Fibroblast of lung (primary cell): Measurements from ENCODE around the gene GALNT1. TPM values are rescaled to one million over a fixed set of nuclear protein-coding genes. Genes with fewer than 3 reads are reported as not detected.

Experiments used
- DNase-seq, 2 donors: peaks; one replicate each; pipeline versions ENCODE4 v3.0.0 to v3.0.0-alpha.2; 2010; ENCODE audit warnings: low read depth in 2 of 2
- H2AFZ ChIP-seq: 2 replicates; pipeline ENCODE4 v1.5.1; 2012; ENCODE audit warnings: low read length, control low read depth, inconsistent platforms
- H3K27ac ChIP-seq: 2 replicates; pipeline ENCODE4 v1.5.1; 2011; ENCODE audit warnings: low read length, control low read depth; ENCODE audit not compliant: insufficient read depth
- H3K27me3 ChIP-seq: 2 replicates; pipeline ENCODE4 v1.5.1; 2011; ENCODE audit warnings: mild to moderate bottlenecking, low read length; ENCODE audit not compliant: control insufficient read depth, insufficient read depth
- H3K36me3 ChIP-seq: 2 replicates; pipeline ENCODE4 v1.5.1; 2011; ENCODE audit warnings: low read length; ENCODE audit not compliant: control insufficient read depth, insufficient read depth
- H3K4me1 ChIP-seq: 2 replicates; pipeline ENCODE4 v1.5.1; 2011; ENCODE audit warnings: low read length; ENCODE audit not compliant: control insufficient read depth, insufficient read depth; ENCODE audit errors: extremely low read depth
- H3K4me2 ChIP-seq: 2 replicates; pipeline ENCODE4 v1.5.1; 2011; ENCODE audit warnings: low read length, control low read depth; ENCODE audit not compliant: insufficient read depth; ENCODE audit errors: extremely low read depth
- H3K4me3 ChIP-seq, 4 experiments: fragments of 200-600 bp in 1 of 4; sonication (generic) in 1 of 4; replicated peaks in 1 of 4; 2 replicates each; pipeline ENCODE4 v1.5.1; 2011 to 2016; ENCODE audit warnings: low read length in 4 of 4, low read depth in 3 of 4, mild to moderate bottlenecking in 3 of 4, control low read depth in 2 of 4, inconsistent platforms in 1 of 4, mixed read lengths in 1 of 4; ENCODE audit not compliant: insufficient read depth in 1 of 4; ENCODE audit errors: control extremely low read depth in 1 of 4
- H3K79me2 ChIP-seq: 2 replicates; pipeline ENCODE4 v1.5.1; 2012; ENCODE audit warnings: mild to moderate bottlenecking, low read length, inconsistent platforms; ENCODE audit not compliant: control insufficient read depth, insufficient read depth
- H3K9ac ChIP-seq: 2 replicates; pipeline ENCODE4 v1.5.1; 2011; ENCODE audit warnings: mild to moderate bottlenecking, low read length, control low read depth; ENCODE audit not compliant: insufficient read depth
- H3K9me3 ChIP-seq: 2 replicates; pipeline ENCODE4 v1.5.1; 2012; ENCODE audit warnings: low read depth, low read length; ENCODE audit not compliant: control insufficient read depth, insufficient read depth
- H4K20me1 ChIP-seq: 2 replicates; pipeline ENCODE4 v1.5.1; 2011; ENCODE audit warnings: low read length; ENCODE audit not compliant: control insufficient read depth, insufficient read depth; ENCODE audit errors: extremely low read depth
- EZH2 ChIP-seq: IDR thresholded peaks from 2 replicates; pipeline ENCODE4 v1.5.1; 2012; ENCODE audit warnings: low read length, control low read depth, mild to moderate bottlenecking; ENCODE audit errors: missing control alignments
- polyA plus RNA-seq, 2 donors: library from polyadenylated mRNA; depleted of rRNA in 1 of 2; stranded (reverse) in 1 of 2; unstranded in 1 of 2; fragments of >200 nt; gene quantifications; 2 replicates each; pipeline ENCODE4 v1.2.1, GENCODE V29; 2011 to 2012; ENCODE audit warnings: missing spikeins in 1 of 2
- total RNA-seq: library from RNA; depleted of rRNA; stranded (reverse); fragments of >200 nt; gene quantifications from 2 replicates; pipeline ENCODE4 v1.2.1, GENCODE V29; 2014
- TF ChIP-seq, protein P1 (sequence below), 2 donors: IDR thresholded peaks in 1 of 2; conservative IDR thresholded peaks in 1 of 2; 1 replicate in 1 of 2; 2 replicates in 1 of 2; pipeline ENCODE4 v1.5.1; 2011 to 2012; ENCODE audit warnings: low read length in 2 of 2, control low read depth in 1 of 2, inconsistent platforms in 1 of 2, low read depth in 1 of 2, mild to moderate bottlenecking in 1 of 2

GALNT1 gene
- total and polyA plus RNA-seq, 2 donors (not counting 1 experiment from before 2014, with no cell fraction given), result 31.7 to 53.3 TPM

- Histone ChIP-seq H3K27ac (no peak overlapping the region), H4K20me1 (peaks cover 3% of the 10 kb centered on the region), H3K9ac (no peak overlapping the region), H3K79me2 (no peaks in the 10 kb centered on the region), H2AFZ (no peak overlapping the region), H3K36me3 (no peaks in the 10 kb centered on the region), H3K4me3 (no peak overlapping the region), H3K9me3 (no peaks in the 10 kb centered on the region), H3K27me3 (no peaks in the 10 kb centered on the region), H3K4me2 (no peak overlapping the region), H3K4me1 (peaks cover 7% of the 10 kb centered on the region)
- DNase-seq, result peak in 1 of 2 donors; percentile 22
- TF ChIP-seq EZH2, result no peak
These were observed 52.8 kb downstream of the GALNT1 start for GRCh38 chr18:35634323-35634722.

DNA sequence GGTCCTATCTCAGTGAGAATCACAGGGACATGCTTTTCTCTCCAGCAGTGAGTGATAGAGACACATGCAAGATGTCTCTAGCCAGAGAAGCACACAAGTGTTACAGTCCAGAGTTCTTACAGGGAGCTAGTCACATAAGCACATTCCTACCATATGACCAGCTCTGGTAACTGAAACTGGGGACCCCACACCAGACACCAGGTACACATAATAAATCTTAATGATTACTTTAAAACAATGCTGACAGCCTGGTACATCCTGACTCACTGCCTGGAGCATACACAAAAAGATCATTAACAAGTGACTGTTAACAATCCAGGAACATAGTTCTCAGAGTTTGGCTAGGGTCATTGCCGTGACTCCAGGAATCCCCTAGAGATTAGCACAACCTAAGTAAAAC lies 53.6 kb downstream of the GALNT1 start:
- Histone ChIP-seq H3K4me2 (no peak overlapping the region), H3K9ac (no peak overlapping the region)

GRCh38 chr18:35637227-35637626 lies 55.7 kb downstream of the GALNT1 start:
- Histone ChIP-seq H3K4me2 (no peak overlapping the region), H4K20me1 (peaks cover 3% of the 10 kb centered on the region), H3K9ac (no peak overlapping the region), H3K79me2 (no peaks in the 10 kb centered on the region), H3K4me3 (no peak overlapping the region), H2AFZ (no peak overlapping the region), H3K4me1 (peaks cover 7% of the 10 kb centered on the region), H3K36me3 (no peaks in the 10 kb centered on the region), H3K9me3 (no peaks in the 10 kb centered on the region), H3K27me3 (no peaks in the 10 kb centered on the region), H3K27ac (no peak overlapping the region)
- no peak for TF ChIP-seq EZH2
- TF ChIP-seq, protein P1, sequence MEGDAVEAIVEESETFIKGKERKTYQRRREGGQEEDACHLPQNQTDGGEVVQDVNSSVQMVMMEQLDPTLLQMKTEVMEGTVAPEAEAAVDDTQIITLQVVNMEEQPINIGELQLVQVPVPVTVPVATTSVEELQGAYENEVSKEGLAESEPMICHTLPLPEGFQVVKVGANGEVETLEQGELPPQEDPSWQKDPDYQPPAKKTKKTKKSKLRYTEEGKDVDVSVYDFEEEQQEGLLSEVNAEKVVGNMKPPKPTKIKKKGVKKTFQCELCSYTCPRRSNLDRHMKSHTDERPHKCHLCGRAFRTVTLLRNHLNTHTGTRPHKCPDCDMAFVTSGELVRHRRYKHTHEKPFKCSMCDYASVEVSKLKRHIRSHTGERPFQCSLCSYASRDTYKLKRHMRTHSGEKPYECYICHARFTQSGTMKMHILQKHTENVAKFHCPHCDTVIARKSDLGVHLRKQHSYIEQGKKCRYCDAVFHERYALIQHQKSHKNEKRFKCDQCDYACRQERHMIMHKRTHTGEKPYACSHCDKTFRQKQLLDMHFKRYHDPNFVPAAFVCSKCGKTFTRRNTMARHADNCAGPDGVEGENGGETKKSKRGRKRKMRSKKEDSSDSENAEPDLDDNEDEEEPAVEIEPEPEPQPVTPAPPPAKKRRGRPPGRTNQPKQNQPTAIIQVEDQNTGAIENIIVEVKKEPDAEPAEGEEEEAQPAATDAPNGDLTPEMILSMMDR (conservative IDR thresholded peaks at IDR 0.05 in 1 of 2, IDR thresholded peaks at IDR 0.05 in 1 of 2; ENCODE audit: low read depth in 1 of 2, low read length in 2 of 2), result no peak
- DNase-seq, result no peak

More for the DNA sequence above, 53.6 kb downstream of the GALNT1 start:
- no peaks in the 10 kb centered on the region for H3K9me3 ChIP-seq
- H3K27me3 ChIP-seq, result no peaks in the 10 kb centered on the region
- H4K20me1 ChIP-seq, result peaks cover 3% of the 10 kb centered on the region
- H2AFZ ChIP-seq, result no peak overlapping the region
- peak; percentile 47 to 76 for DNase-seq
- no peak for TF ChIP-seq EZH2
- TF ChIP-seq, protein P1 (conservative IDR thresholded peaks at IDR 0.05 in 1 of 2, IDR thresholded peaks at IDR 0.05 in 1 of 2; ENCODE audit: low read depth in 1 of 2, low read length in 2 of 2), result no peak
- no peak overlapping the region for H3K4me3 ChIP-seq
- peaks cover 7% of the 10 kb centered on the region for H3K4me1 ChIP-seq
- H3K36me3 ChIP-seq, result no peaks in the 10 kb centered on the region
- peak overlapping the region; percentile 5 for H3K27ac ChIP-seq
- no peaks in the 10 kb centered on the region for H3K79me2 ChIP-seq
